HEK293 (cell line): ENCODE results near the gene INO80.

Experiments
- CTCF ChIA-PET: fragments of 350-600 bp; formaldehyde crosslinking; extraction: SDS; loops from one replicate; lab custom pipeline; 2021; ENCODE audit warnings: antibody characterized with exemption; lab: Yijun Ruan, JAX
- POLR2A ChIA-PET: fragments of 300-600 bp; formaldehyde crosslinking; extraction: SDS; loops from one replicate; lab custom pipeline; 2020; ENCODE audit warnings: antibody characterized with exemption, inconsistent platforms; lab: Yijun Ruan, JAX
- H3K27ac ChIP-seq: fragments of 200-500 bp; sonication (Bioruptor generic); 2 replicates; pipeline ENCODE4 v1.5.1; 2014; ENCODE audit warnings: low read depth, low read length, control low read depth, inconsistent platforms; ENCODE audit errors: extremely low read depth
- H3K36me3 ChIP-seq, 2 experiments: fragments of 200-500 bp in 1 of 2; sonication (Bioruptor generic) in 1 of 2; 1 replicate in 1 of 2; 2 replicates in 1 of 2; pipeline ENCODE4 v1.5.1; 2014 to 2017; ENCODE audit warnings: inconsistent platforms in 2 of 2, low read length in 2 of 2; ENCODE audit not compliant: control insufficient read depth in 2 of 2, insufficient read depth in 1 of 2
- H3K4me1 ChIP-seq: fragments of 200-500 bp; sonication (Bioruptor generic); 2 replicates; pipeline ENCODE4 v1.5.1; 2014; ENCODE audit warnings: mild to moderate bottlenecking, low read length, inconsistent platforms; ENCODE audit not compliant: control insufficient read depth, insufficient read depth
- H3K4me3 ChIP-seq: 2 replicates; pipeline ENCODE4 v1.5.1; 2011; ENCODE audit warnings: low read depth, mild to moderate bottlenecking, control low read depth, low read length, moderate library complexity
- H3K9me3 ChIP-seq: fragments of 200-500 bp; sonication (Bioruptor generic); 2 replicates; pipeline ENCODE4 v1.5.1; 2014; ENCODE audit warnings: low read depth, low read length, inconsistent platforms; ENCODE audit not compliant: control insufficient read depth, insufficient read depth
- ATF2 ChIP-seq: fragments of 450-650 bp; formaldehyde crosslinking; IDR thresholded peaks from 2 replicates; pipeline ENCODE4 v1.5.1; 2016; ENCODE audit warnings: missing biosample characterization, missing genetic modification characterization, low read depth
- GLI2 ChIP-seq: fragments of 450-650 bp; formaldehyde crosslinking; IDR thresholded peaks from 2 replicates; pipeline ENCODE4; 2017; ENCODE audit warnings: missing biosample characterization, missing genetic modification characterization, low read depth, borderline replicate concordance
- HIC1 ChIP-seq: fragments of 450-650 bp; formaldehyde crosslinking; IDR thresholded peaks from 2 replicates; pipeline ENCODE4 v1.5.1; 2016; ENCODE audit warnings: missing biosample characterization, missing genetic modification characterization
- KLF17 ChIP-seq: fragments of 450-650 bp; formaldehyde crosslinking; IDR thresholded peaks from 2 replicates; pipeline ENCODE4 v1.5.1; 2016; ENCODE audit warnings: missing biosample characterization, missing genetic modification characterization
- MEIS1 ChIP-seq: sonication (generic); formaldehyde crosslinking; IDR thresholded peaks from 2 replicates; pipeline ENCODE4 v1.8.1; 2022; ENCODE audit warnings: missing genetic modification reagents, mild to moderate bottlenecking, borderline replicate concordance
- PRDM1 ChIP-seq: fragments of 450-650 bp; formaldehyde crosslinking; IDR thresholded peaks from 2 replicates; pipeline ENCODE4; 2016; ENCODE audit warnings: missing biosample characterization, missing genetic modification characterization
- PRDM4 ChIP-seq: fragments of 450-650 bp; formaldehyde crosslinking; IDR thresholded peaks from 2 replicates; pipeline ENCODE4 v1.5.1; 2017; ENCODE audit warnings: missing biosample characterization, missing genetic modification characterization
- SCRT1 ChIP-seq: fragments of 450-650 bp; formaldehyde crosslinking; IDR thresholded peaks from 2 replicates; pipeline ENCODE4 v1.5.1; 2016; ENCODE audit warnings: missing biosample characterization, missing genetic modification characterization, borderline replicate concordance
- SP3 ChIP-seq: fragments of 450-650 bp; formaldehyde crosslinking; IDR thresholded peaks from 2 replicates; pipeline ENCODE4 v1.5.1; 2016; ENCODE audit warnings: missing biosample characterization, missing genetic modification characterization
- TCF7L2 ChIP-seq: IDR thresholded peaks from 2 replicates; pipeline ENCODE4 v1.6.1; 2011; ENCODE audit warnings: low read depth, mild to moderate bottlenecking, inconsistent platforms, low read length, moderate library complexity, borderline replicate concordance
- ZNF132 ChIP-seq: fragments of 450-650 bp; formaldehyde crosslinking; IDR thresholded peaks from 2 replicates; pipeline ENCODE4 v1.5.1; 2017; ENCODE audit warnings: missing biosample characterization, missing genetic modification characterization, borderline replicate concordance
- ZNF24 ChIP-seq: fragments of 450-650 bp; formaldehyde crosslinking; IDR thresholded peaks from 2 replicates; pipeline ENCODE4 v1.5.1; 2016; ENCODE audit warnings: missing biosample characterization, missing genetic modification characterization
- ZNF274 ChIP-seq, 2 experiments: fragments of 200-500 bp in 1 of 2; fragments of 450-650 bp in 1 of 2; sonication (Bioruptor generic) in 1 of 2; formaldehyde crosslinking in 1 of 2; IDR thresholded peaks; 2 replicates each; pipeline versions ENCODE4 v1.5.1 to v1.6.1; 2014 to 2016; ENCODE audit warnings: borderline replicate concordance in 1 of 2, inconsistent platforms in 1 of 2, low read length in 1 of 2, missing biosample characterization in 1 of 2, missing genetic modification characterization in 1 of 2
- ZNF366 ChIP-seq: fragments of 450-650 bp; formaldehyde crosslinking; conservative IDR thresholded peaks from 2 replicates; pipeline ENCODE4 v1.5.1; 2016; ENCODE audit warnings: missing biosample characterization, missing genetic modification characterization
- ZNF473 ChIP-seq: fragments of 450-650 bp; formaldehyde crosslinking; IDR thresholded peaks from 2 replicates; pipeline ENCODE4 v1.5.1; 2017; ENCODE audit warnings: missing biosample characterization, missing genetic modification characterization
- ZNF518A ChIP-seq: fragments of 450-650 bp; formaldehyde crosslinking; conservative IDR thresholded peaks from 2 replicates; pipeline ENCODE4 v1.5.1; 2016; ENCODE audit warnings: low read depth, missing biosample characterization, missing genetic modification characterization
- ZNF530 ChIP-seq: fragments of 450-650 bp; formaldehyde crosslinking; IDR thresholded peaks from 2 replicates; pipeline ENCODE4 v1.5.1; 2016; ENCODE audit warnings: low read depth, missing biosample characterization, missing genetic modification characterization
- ZNF555 ChIP-seq: fragments of 450-650 bp; formaldehyde crosslinking; conservative IDR thresholded peaks from 2 replicates; pipeline ENCODE4 v1.5.1; 2017; ENCODE audit warnings: missing biosample characterization, mild to moderate bottlenecking, missing genetic modification characterization, inconsistent platforms
- ZNF692 ChIP-seq: fragments of 450-650 bp; formaldehyde crosslinking; IDR thresholded peaks from 2 replicates; pipeline ENCODE4 v1.5.1; 2016; ENCODE audit warnings: missing biosample characterization, missing genetic modification characterization
- ZNF701 ChIP-seq: fragments of 450-650 bp; formaldehyde crosslinking; IDR thresholded peaks from 2 replicates; pipeline ENCODE4 v1.5.1; 2016; ENCODE audit warnings: missing biosample characterization, missing genetic modification characterization
- ZSCAN30 ChIP-seq: fragments of 450-650 bp; IDR thresholded peaks from 2 replicates; pipeline ENCODE4 v1.5.1; 2018; ENCODE audit warnings: missing biosample characterization, mild to moderate bottlenecking, missing genetic modification characterization, moderate library complexity

Gene INO80

GRCh38 chr15:41072013-41072412 is 44.1 kb downstream of the INO80 start:
- ChIA-PET CTCF (no interaction called here), POLR2A (no interaction called here)
- Histone ChIP-seq H3K9me3 (no peaks in the 10 kb centered on the region), H3K4me3 (no peak overlapping the region), H3K4me1 (no peaks in the 10 kb centered on the region), H3K27ac (no peak overlapping the region), H3K36me3 (peaks cover 33 to 71% of the 10 kb centered on the region in 2 experiments)
- TF ChIP-seq ATF2 (peak; percentile 54; the same call in 1 of the 2 replicates), ZNF555 (no peak), TCF7L2 (no peak), SP3 (tag by site-specific recombination) (no peak), HIC1 (tag by site-specific recombination) (no peak)

- Histone ChIP-seq H3K9me3 (no peaks in the 10 kb centered on the region), H3K36me3 (peaks cover 37 to 71% of the 10 kb centered on the region in 2 experiments), H3K4me3 (no peak overlapping the region), H3K4me1 (no peaks in the 10 kb centered on the region), H3K27ac (no peak overlapping the region)
- CTCF ChIA-PET = interaction anchor here (0.7 kb wide), 2 partner anchors 10 to 48 kb away, joined by 4 to 6 read pairs; no protein-coding TSS in a partner anchor
- POLR2A ChIA-PET = no interaction called here
- TF ChIP-seq SCRT1 (tag by site-specific recombination) (no peak), ZNF530 (tag by site-specific recombination) (no peak), GLI2 (tag by site-specific recombination) (no peak), ZNF701 (tag by site-specific recombination) (no peak), ZNF24 (tag by site-specific recombination) (no peak), ZNF473 (tag by site-specific recombination) (no peak), ZNF274 (IDR thresholded peaks at IDR 0.05; ENCODE audit: low read length) (no peak), ZNF274 (tag by site-specific recombination; IDR thresholded peaks at IDR 0.05; ENCODE audit: borderline replicate concordance) (no peak), ZNF366 (tag by site-specific recombination) (no peak), KLF17 (no peak), MEIS1 (CRISPR knock-in tag) (no peak), PRDM4 (no peak), ZNF692 (tag by site-specific recombination) (no peak), ZNF132 (tag by site-specific recombination) (no peak), PRDM1 (tag by site-specific recombination) (no peak), ZSCAN30 (tag by site-specific recombination) (no peak), ZNF518A (tag by site-specific recombination) (no peak)
Observed at GRCh38 chr15:41066516-41066915, 49.6 kb downstream of the INO80 start.
